Thoracic aorta (tissue), 2 donors: ENCODE results near the gene TM4SF4. TPM values are rescaled to one million over a fixed set of nuclear protein-coding genes. Genes with fewer than 3 reads are reported as not detected.
"Not testable (repeated sequence)": the region's sequence is repeated elsewhere in the genome, so short reads cannot be mapped to it uniquely, and the experiment has no call there.

Experiments used
- ATAC-seq: fragments of 150-250 bp; one replicate; pipeline ENCODE4 v1.8.0; 2017; ENCODE audit warnings: low read depth; ENCODE audit not compliant: insufficient number of reproducible peaks, low FRiP score
- DNase-seq: peaks from one replicate; pipeline ENCODE4 v3.0.0-alpha.2; 2020; ENCODE audit warnings: low spot score
- H3K27ac ChIP-seq, 2 donors: fragments of 200-600 bp; sonication (generic); 1 replicate in 1 of 2; 2 replicates in 1 of 2; pipeline ENCODE4 v1.5.1; 2016; ENCODE audit warnings: mild to moderate bottlenecking in 2 of 2, moderate library complexity in 2 of 2
- H3K27me3 ChIP-seq: fragments of 200-600 bp; sonication (generic); replicated peaks from 2 replicates; pipeline ENCODE4 v1.6.0; 2016; ENCODE audit warnings: mild to moderate bottlenecking; ENCODE audit not compliant: insufficient read depth
- H3K36me3 ChIP-seq: fragments of 200-600 bp; sonication (generic); one replicate; pipeline ENCODE4 v1.5.1; 2016
- H3K4me1 ChIP-seq, 2 donors: fragments of 200-600 bp; sonication (generic); 1 replicate in 1 of 2; 2 replicates in 1 of 2; pipeline versions ENCODE4 v1.5.1 to v1.6.0; 2016; ENCODE audit warnings: low read depth in 2 of 2, mild to moderate bottlenecking in 1 of 2; ENCODE audit not compliant: control insufficient read depth in 1 of 2
- H3K4me3 ChIP-seq: fragments of 200-600 bp; sonication (generic); 2 replicates; pipeline ENCODE4 v1.5.1; 2016; ENCODE audit warnings: mild to moderate bottlenecking
- H3K9me3 ChIP-seq: fragments of 200-600 bp; sonication (generic); 2 replicates; pipeline ENCODE4 v1.5.1; 2016
- total RNA-seq, 2 donors: library from RNA; depleted of rRNA; stranded (reverse); fragments of >200 nt; gene quantifications; one replicate each; pipeline versions ENCODE4 v1.1.0 to v1.2.3, GENCODE V29; 2016
- TF ChIP-seq, protein P1 (sequence below): fragments of 200-600 bp; sonication (generic); IDR thresholded peaks from one replicate; pipeline ENCODE4 v1.5.1; 2019; ENCODE audit warnings: antibody characterized with exemption

The TM4SF4 gene
- total RNA-seq, 2 donors from 2014 or later, result not detected

DNA sequence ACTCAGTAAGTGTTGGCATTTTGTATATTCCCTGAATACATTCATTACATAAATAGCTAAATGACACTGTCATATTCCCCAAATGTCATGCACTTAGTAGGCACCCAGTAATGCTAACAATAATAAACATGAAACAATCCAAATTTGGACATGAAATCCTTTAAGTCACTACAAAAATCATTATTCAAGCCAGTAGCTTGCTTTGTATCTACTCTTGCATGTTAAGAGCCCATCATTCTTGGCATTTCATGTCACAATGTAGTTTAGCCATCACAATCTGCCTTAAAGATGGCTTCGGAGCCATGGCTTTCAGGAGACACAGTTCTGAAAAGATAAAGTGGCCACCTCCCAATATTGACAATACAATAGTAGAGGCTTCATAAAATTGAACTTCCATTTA, 32.9 kb upstream of the TM4SF4 start:
- ATAC-seq, result no peak
- H3K27me3 ChIP-seq, result no peaks in the 10 kb centered on the region
- TF ChIP-seq, protein P1, sequence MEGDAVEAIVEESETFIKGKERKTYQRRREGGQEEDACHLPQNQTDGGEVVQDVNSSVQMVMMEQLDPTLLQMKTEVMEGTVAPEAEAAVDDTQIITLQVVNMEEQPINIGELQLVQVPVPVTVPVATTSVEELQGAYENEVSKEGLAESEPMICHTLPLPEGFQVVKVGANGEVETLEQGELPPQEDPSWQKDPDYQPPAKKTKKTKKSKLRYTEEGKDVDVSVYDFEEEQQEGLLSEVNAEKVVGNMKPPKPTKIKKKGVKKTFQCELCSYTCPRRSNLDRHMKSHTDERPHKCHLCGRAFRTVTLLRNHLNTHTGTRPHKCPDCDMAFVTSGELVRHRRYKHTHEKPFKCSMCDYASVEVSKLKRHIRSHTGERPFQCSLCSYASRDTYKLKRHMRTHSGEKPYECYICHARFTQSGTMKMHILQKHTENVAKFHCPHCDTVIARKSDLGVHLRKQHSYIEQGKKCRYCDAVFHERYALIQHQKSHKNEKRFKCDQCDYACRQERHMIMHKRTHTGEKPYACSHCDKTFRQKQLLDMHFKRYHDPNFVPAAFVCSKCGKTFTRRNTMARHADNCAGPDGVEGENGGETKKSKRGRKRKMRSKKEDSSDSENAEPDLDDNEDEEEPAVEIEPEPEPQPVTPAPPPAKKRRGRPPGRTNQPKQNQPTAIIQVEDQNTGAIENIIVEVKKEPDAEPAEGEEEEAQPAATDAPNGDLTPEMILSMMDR, result no peak
- H3K9me3 ChIP-seq, result no peaks in the 10 kb centered on the region
- no peak for DNase-seq
- peaks cover 11 to 12% of the 10 kb centered on the region in 2 donors for H3K4me1 ChIP-seq
- no peaks in the 10 kb centered on the region for H3K36me3 ChIP-seq
- no peak overlapping the region for H3K27ac ChIP-seq
- no peak overlapping the region for H3K4me3 ChIP-seq

DNA sequence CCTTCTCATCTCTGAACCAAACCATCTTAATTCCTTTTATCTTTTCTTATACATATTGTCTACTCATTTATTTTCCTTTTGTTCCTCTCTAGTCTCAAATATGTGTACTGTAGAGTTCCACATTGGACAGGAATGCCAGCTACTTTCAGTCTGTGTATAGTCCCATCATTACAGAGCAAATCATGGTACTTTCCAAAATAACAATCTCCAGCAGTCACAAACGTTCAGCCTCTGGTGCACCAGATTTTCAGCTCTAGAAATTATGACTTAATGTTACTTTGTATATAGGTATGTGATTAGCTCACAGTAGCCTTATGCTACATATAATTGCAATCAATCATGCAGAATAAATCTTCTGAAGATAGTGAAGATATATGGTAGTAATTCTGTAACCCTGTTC, 32.5 kb upstream of the TM4SF4 start:
- TF ChIP-seq, protein P1, result no peak
- Histone ChIP-seq H3K27ac (no peak overlapping the region), H3K4me3 (no peak overlapping the region), H3K9me3 (no peaks in the 10 kb centered on the region), H3K27me3 (no peaks in the 10 kb centered on the region), H3K36me3 (no peaks in the 10 kb centered on the region), H3K4me1 (peaks cover 11 to 12% of the 10 kb centered on the region in 2 donors)
- ATAC-seq (no peak), DNase-seq (no peak)

DNA sequence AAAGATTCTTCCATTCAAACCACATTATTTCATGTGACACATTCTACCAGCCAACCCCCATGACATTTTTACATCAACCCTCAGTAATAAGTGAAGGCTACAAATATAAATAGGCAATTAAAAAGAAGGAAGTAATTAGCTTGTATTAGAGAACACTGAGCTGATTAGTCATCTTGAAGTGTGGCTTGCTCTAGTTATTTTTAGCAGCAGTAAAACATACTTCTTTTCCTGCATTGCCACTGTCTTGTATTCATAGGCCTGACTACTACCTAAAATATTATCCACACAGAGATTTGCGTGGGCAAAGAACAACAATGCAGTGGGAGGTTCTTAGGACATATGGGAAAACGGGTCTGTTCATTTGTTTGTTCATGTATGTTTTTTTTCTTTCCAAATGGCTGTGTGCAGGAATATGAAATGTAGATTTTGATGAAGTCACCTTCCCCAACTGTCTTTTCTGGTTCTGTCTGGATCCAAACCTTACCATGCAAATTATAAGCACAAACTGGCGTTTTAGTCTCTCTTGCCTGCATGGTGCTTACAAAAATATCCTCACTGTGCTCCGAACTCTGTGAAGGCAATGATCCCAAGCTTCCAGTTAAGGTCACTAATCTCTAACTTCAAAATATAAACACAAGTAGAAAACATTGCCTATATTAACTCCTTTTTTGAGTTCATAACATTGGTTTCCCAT, 31.5 kb upstream of the TM4SF4 start:
- ATAC-seq (no peak), DNase-seq (no peak)
- no peaks in the 10 kb centered on the region for H3K9me3 ChIP-seq
- peaks cover 12 to 15% of the 10 kb centered on the region in 2 donors for H3K4me1 ChIP-seq
- H3K36me3 ChIP-seq, result no peaks in the 10 kb centered on the region
- no peak overlapping the region for H3K27ac ChIP-seq
- TF ChIP-seq, protein P1, result no peak
- no peak overlapping the region for H3K4me3 ChIP-seq
- H3K27me3 ChIP-seq, result no peaks in the 10 kb centered on the region

DNA sequence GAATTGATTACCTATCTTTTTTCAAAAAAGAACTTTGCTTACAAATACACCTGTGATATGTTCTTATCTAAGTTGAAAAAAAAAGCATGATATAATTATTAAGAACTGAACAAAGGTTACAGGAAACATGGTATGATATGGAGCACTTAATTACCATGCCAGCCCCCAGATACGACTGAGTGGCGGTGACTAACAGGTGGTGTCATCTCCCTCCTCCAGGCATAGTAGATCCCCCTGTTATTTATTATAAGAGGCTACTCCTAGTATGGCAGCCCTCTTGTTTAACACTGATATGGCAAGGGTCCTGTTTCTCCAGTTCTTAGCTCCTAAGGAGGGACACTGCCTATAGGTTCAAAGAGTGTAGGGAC, 31.0 kb upstream of the TM4SF4 start:
- H3K27me3 ChIP-seq, result no peaks in the 10 kb centered on the region
- H3K9me3 ChIP-seq, result no peaks in the 10 kb centered on the region
- H3K4me1 ChIP-seq, result peaks cover 18 to 20% of the 10 kb centered on the region in 2 donors
- TF ChIP-seq, protein P1, result no peak
- no peaks in the 10 kb centered on the region for H3K36me3 ChIP-seq
- no peak overlapping the region for H3K4me3 ChIP-seq
- DNase-seq (no peak), ATAC-seq (no peak)
- no peak overlapping the region for H3K27ac ChIP-seq

DNA sequence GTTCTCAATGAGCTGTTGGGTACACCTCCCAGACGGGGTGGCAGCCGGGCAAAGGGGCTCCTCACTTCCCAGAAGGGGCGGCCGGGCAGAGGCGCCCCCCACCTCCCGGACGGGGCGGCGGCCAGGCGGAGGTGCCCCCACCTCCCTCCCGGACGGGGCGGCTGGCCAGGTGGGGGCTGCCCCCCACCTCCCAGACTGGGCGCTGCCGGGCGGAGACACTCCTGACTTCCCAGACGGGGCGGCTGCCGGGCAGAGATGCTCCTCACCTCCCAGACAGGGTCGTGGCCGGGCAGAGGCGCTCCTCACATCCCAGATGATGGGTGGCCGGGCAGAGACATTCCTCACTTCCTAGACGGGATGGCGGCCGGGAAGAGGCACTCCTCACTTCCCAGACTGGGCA, 29.6 kb upstream of the TM4SF4 start:
- not testable (repeated sequence) for H3K36me3 ChIP-seq, H3K27me3 ChIP-seq, H3K9me3 ChIP-seq, ATAC-seq, H3K27ac ChIP-seq, DNase-seq, H3K4me3 ChIP-seq
- H3K4me1 ChIP-seq, result peaks cover 28 to 34% of the 10 kb centered on the region in 2 donors
